Hepatocyte (in vitro differentiated cells): ENCODE results near the gene PLD3.
"Not testable (repeated sequence)": the region's sequence is repeated elsewhere in the genome, so short reads cannot be mapped to it uniquely, and the experiment has no call there.

ENCODE experiments used
- EZH2 ChIP-seq: fragments of 200-600 bp; sonication (generic); IDR thresholded peaks from 2 replicates; pipeline ENCODE4 v1.6.1; 2016; ENCODE audit warnings: antibody characterized with exemption, mild to moderate bottlenecking, borderline replicate concordance
- TF ChIP-seq, protein P1 (sequence below): fragments of 200-600 bp; sonication (generic); IDR thresholded peaks from 2 replicates; pipeline ENCODE4 v1.5.1; 2016; ENCODE audit warnings: antibody characterized with exemption, mild to moderate bottlenecking; ENCODE audit not compliant: poor library complexity

DNA sequence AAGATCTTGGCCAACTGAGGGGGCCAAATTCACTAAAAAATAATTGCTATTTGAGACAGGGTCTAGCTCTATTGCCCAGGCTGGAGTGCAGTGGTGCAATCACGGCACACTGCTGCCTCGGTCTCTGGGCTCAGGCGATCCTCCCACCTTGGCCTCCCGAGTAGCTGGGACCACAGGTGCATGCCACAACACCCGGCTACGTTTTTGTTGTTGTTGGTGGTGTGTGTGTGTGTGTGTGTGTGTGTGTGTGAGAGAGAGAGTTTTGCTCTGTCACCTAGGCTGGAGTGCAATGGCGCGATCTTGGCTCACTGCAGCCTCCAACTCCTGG, 60.1 kb downstream of the PLD3 start:
- TF ChIP-seq, protein P1, sequence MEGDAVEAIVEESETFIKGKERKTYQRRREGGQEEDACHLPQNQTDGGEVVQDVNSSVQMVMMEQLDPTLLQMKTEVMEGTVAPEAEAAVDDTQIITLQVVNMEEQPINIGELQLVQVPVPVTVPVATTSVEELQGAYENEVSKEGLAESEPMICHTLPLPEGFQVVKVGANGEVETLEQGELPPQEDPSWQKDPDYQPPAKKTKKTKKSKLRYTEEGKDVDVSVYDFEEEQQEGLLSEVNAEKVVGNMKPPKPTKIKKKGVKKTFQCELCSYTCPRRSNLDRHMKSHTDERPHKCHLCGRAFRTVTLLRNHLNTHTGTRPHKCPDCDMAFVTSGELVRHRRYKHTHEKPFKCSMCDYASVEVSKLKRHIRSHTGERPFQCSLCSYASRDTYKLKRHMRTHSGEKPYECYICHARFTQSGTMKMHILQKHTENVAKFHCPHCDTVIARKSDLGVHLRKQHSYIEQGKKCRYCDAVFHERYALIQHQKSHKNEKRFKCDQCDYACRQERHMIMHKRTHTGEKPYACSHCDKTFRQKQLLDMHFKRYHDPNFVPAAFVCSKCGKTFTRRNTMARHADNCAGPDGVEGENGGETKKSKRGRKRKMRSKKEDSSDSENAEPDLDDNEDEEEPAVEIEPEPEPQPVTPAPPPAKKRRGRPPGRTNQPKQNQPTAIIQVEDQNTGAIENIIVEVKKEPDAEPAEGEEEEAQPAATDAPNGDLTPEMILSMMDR, result not testable (repeated sequence)
- TF ChIP-seq EZH2, result not testable (repeated sequence)
